ENCODE measurements around the gene SYNGR1.

DNA sequence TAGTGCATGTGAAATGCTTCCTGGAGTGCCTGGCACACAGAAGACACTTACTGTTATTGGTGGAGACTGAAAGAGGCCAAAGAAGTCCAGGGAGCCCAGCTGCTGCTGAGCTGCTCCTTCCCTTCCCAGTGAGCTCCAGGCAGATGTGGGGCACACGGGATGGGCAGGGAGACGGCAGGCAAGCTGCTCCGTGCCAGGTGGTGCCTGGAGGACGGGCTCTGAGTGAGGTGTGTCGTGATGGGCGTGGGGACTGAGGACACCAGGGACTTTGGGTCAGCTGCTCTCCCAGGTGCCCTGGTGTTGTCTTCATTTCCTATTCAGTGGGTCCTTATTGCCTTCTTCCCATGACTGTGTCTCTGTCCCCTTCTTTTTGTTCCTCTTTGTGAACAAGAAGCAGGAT, 69.3 kb downstream of the SYNGR1 start:
- TF ChIP-seq POLR2A (IDR thresholded peaks at IDR 0.05; ENCODE audit: low read length) (no peak), GATA1 (IDR thresholded peaks at IDR 0.05; ENCODE audit: low read depth, low read length) (no peak)
